LNCAP (cell line): Measurements from ENCODE around the gene E4F1.

Experiments used
- TF ChIP-seq, protein P1 (sequence below): fragments of 450-650 bp; IDR thresholded peaks from 2 replicates; pipeline ENCODE4 v1.5.1; 2017; ENCODE audit warnings: mild to moderate bottlenecking

Gene E4F1

DNA sequence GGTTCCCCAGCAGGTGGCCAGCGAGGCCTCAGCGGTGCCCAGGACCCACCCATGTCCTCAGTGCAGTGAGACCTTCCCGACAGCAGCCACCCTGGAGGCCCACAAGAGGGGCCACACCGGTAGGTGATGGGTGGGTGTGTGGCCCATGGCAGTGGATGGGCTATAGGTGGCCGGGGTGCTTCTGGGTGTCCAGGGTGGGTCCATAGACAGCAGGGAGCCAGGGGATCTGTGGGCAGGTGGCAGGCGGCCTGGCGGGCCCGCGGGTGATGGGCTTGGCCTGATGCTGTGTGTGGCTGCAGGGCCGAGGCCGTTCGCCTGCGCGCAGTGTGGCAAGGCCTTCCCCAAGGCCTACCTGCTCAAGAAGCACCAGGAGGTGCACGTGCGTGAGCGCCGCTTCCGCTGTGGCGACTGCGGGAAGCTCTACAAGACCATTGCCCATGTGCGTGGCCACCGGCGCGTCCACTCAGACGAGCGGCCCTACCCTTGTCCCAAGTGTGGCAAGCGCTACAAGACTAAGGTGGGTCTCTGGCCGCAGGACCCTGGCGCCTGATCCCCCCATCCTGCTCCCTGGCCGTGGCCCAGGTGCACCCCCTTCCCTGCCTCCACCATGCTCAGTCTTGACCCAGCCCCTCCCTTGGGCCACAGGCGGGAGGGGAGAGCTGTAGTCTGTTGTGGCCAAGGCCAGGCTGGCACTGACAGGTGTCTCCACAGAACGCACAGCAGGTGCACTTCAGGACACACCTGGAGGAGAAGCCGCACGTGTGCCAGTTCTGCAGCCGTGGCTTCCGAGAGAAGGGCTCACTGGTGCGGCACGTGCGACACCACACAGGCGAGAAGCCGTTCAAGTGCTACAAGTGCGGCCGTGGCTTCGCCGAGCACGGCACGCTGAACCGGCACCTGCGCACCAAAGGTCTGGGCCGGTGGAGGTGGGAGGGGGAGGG, 10.8 kb downstream of the E4F1 start:
- TF ChIP-seq, protein P1, sequence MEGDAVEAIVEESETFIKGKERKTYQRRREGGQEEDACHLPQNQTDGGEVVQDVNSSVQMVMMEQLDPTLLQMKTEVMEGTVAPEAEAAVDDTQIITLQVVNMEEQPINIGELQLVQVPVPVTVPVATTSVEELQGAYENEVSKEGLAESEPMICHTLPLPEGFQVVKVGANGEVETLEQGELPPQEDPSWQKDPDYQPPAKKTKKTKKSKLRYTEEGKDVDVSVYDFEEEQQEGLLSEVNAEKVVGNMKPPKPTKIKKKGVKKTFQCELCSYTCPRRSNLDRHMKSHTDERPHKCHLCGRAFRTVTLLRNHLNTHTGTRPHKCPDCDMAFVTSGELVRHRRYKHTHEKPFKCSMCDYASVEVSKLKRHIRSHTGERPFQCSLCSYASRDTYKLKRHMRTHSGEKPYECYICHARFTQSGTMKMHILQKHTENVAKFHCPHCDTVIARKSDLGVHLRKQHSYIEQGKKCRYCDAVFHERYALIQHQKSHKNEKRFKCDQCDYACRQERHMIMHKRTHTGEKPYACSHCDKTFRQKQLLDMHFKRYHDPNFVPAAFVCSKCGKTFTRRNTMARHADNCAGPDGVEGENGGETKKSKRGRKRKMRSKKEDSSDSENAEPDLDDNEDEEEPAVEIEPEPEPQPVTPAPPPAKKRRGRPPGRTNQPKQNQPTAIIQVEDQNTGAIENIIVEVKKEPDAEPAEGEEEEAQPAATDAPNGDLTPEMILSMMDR, result no peak

DNA sequence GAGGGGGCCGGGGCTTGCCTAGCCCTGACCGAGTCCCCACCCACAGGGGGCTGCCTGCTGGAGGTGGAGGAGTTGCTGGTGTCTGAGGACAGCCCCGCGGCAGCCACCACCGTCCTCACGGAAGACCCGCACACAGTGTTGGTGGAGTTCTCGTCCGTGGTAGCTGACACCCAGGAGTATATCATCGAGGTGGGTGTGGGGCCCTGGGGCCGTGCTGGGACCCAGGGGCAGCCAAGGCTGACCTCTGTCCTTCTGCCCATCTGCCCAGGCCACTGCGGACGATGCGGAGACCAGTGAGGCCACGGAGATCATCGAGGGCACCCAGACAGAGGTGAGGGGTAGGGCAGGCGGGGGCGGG, 11.4 kb downstream of the E4F1 start:
- TF ChIP-seq, protein P1, result no peak

GRCh38 chr16:2235234-2235651, 11.9 kb downstream of the E4F1 start:
- TF ChIP-seq, protein P1, result no peak

DNA sequence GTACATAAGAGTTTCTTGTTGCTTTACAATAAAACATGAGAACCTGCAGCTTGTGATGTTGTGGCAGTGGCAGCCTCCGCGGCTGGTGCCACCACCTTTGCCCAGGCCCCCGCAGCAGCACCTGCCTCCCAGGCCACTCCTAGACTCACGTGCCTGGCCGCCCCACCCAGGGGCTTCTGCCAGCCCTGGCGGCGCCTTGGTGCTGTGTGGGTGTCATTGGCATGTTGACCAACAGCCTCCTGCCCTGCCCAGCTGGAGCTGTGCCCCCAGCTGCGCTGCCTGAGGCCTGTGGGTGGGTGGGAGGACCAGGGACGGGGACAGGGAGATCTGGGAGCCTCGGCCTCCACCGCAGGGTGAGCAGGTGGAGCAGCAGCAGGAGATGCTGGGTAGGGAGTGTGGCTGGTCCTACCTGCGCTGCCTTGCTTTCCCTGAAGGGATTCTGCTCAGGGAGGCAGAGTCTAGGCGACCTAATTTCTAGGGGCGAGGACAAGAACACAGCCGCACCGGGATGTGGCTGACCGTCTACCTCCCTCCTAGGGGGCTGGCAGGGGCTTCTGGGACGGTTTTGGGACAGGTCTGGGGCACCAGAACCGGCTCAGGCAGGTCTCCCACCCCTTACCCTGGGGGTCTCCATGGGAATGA, 12.4 kb downstream of the E4F1 start:
- TF ChIP-seq, protein P1, result no peak

- TF ChIP-seq, protein P1, result no peak
Measured at GRCh38 chr16:2236337-2237101, 13.1 kb downstream of the E4F1 start, which contains the start of gene DNASE1L2. DNASE1L2 (plus strand) TSS chr16:2236444; CDS start chr16:2236817, 373 bp downstream.

- TF ChIP-seq, protein P1, result no peak
Measured at GRCh38 chr16:2237102-2237482, 13.7 kb downstream of the E4F1 start.

DNA sequence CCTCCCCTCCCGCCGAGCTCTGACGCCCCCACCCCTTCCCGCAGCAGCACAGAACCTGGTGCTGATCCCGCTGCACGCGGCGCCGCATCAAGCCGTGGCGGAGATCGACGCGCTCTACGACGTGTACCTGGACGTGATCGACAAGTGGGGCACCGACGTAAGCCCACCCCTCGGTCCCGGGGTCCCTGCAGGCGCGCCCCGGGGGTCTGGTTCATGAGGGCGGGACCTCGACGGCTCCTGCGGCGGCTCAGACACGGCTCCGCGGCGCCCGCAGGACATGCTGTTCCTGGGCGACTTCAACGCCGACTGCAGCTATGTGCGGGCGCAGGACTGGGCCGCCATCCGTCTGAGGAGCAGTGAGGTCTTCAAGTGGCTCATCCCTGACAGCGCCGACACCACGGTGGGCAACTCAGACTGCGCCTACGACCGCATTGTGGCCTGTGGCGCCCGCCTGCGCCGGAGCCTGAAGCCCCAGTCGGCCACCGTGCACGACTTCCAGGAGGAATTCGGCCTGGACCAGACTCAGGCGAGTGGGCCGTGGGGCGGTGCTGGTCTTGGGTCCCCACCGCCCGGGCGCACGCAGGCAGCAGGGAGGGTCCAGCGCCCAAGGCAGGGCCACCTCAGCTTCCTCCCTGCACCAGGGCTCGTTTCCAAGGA, 14.2 kb downstream of the E4F1 start:
- TF ChIP-seq, protein P1, result no peak
